GM12891 (cell line): ENCODE results near the gene AQP1.

Source experiments
- POLR2A ChIP-seq: IDR thresholded peaks from 2 replicates; pipeline ENCODE4 v1.6.1; 2011; ENCODE audit warnings: low read depth, low read length, control low read depth
- POLR2AphosphoS5 ChIP-seq: IDR thresholded peaks from 2 replicates; pipeline ENCODE4 v1.6.1; 2011; ENCODE audit warnings: low read depth, low read length, control low read depth
- POU2F2 ChIP-seq: IDR thresholded peaks from 2 replicates; pipeline ENCODE4 v1.6.1; 2011; ENCODE audit warnings: low read depth, mild to moderate bottlenecking, control low read depth, low read length, moderate library complexity
- SPI1 ChIP-seq: IDR thresholded peaks from 2 replicates; pipeline ENCODE4 v1.6.1; 2011; ENCODE audit warnings: low read depth, low read length, control low read depth
- TAF1 ChIP-seq: IDR thresholded peaks from 2 replicates; pipeline ENCODE4 v1.6.1; 2011; ENCODE audit warnings: low read depth, low read length, control low read depth

- no peak for TF ChIP-seq POLR2AphosphoS5
- no peak for TF ChIP-seq POU2F2
- no peak for TF ChIP-seq TAF1
- no peak for TF ChIP-seq POLR2A
- TF ChIP-seq SPI1 = no peak
Observed at GRCh38 chr7:30862995-30863705, 48.5 kb upstream of the AQP1 start.
